Measurements from ENCODE around the gene RXFP4. TPM values are rescaled to one million over a fixed set of nuclear protein-coding genes. Genes with fewer than 3 reads are reported as not detected.

The RXFP4 gene
- polyA plus RNA-seq, 3 donors: 0.08 TPM; not detected in 2

DNA sequence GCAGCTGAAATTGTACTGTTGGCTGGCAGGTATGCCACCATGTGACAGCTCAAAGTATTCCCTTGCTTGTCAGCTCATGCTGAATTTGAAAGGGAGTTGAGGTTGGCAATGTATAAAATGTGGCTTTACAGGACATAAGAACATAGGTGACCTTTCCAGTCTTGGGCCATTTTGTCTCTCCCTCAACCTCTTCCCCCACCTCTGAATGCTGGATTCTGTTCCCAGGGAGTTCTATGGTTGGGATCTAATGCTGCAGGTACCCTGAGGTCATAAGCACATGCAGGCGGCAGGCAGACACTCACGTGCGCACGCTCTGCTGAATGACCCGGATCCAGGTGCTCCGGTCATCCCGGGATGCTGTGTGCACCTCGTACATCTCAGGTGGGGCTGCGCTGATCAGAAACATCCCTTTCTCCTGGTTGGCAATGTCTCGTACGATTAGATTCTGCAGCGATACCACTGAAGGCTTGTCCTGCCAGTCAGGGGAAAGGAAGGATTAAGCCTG is 16.0 kb downstream of the RXFP4 start:
- Histone ChIP-seq H3K9ac (ENCODE audit: insufficient read depth, low read length, poor library complexity, severe bottlenecking) (no peak overlapping the region), H3K9me3 (replicated peaks in 1 of 2; ENCODE audit: control insufficient read depth in 1 of 2, insufficient read depth in 1 of 2, low read length in 2 of 2) (no peaks in the 10 kb centered on the region), H3K79me2 (ENCODE audit: insufficient read depth, low read length) (peaks cover 95% of the 10 kb centered on the region), H4K20me1 (ENCODE audit: insufficient read depth, low read length) (peaks cover 98% of the 10 kb centered on the region), H2AFZ (ENCODE audit: insufficient read depth, low read depth, low read length, poor library complexity, severe bottlenecking) (no peak overlapping the region), H3K4me3 (replicated peaks in 1 of 3; ENCODE audit: low read depth in 2 of 3, low read length in 3 of 3) (no peak overlapping the region), H3K27ac (ENCODE audit: low read depth in 1 of 2, low read length in 2 of 2) (peak overlapping the region in 1 of 2 donors; percentile 41), H3K4me2 (replicated peaks; ENCODE audit: extremely low read depth, low read length, poor library complexity, severe bottlenecking) (no peak overlapping the region), H3K27me3 (ENCODE audit: control insufficient read depth in 2 of 2, insufficient read depth in 2 of 2, low read length in 2 of 2) (no peaks in the 10 kb centered on the region), H3K4me1 (ENCODE audit: control insufficient read depth in 1 of 2, insufficient read depth in 2 of 2, low read length in 2 of 2) (peaks cover 27 to 40% of the 10 kb centered on the region in 2 donors), H3K36me3 (replicated peaks in 1 of 2; ENCODE audit: control insufficient read depth in 1 of 2, insufficient read depth in 2 of 2, low read length in 2 of 2) (peaks cover 94 to 100% of the 10 kb centered on the region in 2 donors)
- no peak for DNase-seq
- intact Hi-C loops (cut with micrococcal nuclease): no loop called here
- TF ChIP-seq, protein P1, sequence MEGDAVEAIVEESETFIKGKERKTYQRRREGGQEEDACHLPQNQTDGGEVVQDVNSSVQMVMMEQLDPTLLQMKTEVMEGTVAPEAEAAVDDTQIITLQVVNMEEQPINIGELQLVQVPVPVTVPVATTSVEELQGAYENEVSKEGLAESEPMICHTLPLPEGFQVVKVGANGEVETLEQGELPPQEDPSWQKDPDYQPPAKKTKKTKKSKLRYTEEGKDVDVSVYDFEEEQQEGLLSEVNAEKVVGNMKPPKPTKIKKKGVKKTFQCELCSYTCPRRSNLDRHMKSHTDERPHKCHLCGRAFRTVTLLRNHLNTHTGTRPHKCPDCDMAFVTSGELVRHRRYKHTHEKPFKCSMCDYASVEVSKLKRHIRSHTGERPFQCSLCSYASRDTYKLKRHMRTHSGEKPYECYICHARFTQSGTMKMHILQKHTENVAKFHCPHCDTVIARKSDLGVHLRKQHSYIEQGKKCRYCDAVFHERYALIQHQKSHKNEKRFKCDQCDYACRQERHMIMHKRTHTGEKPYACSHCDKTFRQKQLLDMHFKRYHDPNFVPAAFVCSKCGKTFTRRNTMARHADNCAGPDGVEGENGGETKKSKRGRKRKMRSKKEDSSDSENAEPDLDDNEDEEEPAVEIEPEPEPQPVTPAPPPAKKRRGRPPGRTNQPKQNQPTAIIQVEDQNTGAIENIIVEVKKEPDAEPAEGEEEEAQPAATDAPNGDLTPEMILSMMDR (IDR thresholded peaks at IDR 0.05): no peak
- Mint-ChIP-seq H3K36me3 (peaks cover 85 to 99% of the 10 kb centered on the region in 2 donors), H3K27ac (peak overlapping the region in 2 of 7 donors; percentile 26 to 84), H3K9me3 (peaks cover 0 to 7% (median 0%) of the 10 kb centered on the region in 7 donors), H3K4me3 (no peak overlapping the region), H3K4me1 (peaks cover 27% of the 10 kb centered on the region), H3K27me3 (ENCODE audit: low read depth in 3 of 3) (peaks cover 0 to 1% (median 0%) of the 10 kb centered on the region in 3 donors)
- WGBS (ENCODE audit: insufficient coverage): 97% methylated on average over 8 of the region's 12 CpGs

DNA sequence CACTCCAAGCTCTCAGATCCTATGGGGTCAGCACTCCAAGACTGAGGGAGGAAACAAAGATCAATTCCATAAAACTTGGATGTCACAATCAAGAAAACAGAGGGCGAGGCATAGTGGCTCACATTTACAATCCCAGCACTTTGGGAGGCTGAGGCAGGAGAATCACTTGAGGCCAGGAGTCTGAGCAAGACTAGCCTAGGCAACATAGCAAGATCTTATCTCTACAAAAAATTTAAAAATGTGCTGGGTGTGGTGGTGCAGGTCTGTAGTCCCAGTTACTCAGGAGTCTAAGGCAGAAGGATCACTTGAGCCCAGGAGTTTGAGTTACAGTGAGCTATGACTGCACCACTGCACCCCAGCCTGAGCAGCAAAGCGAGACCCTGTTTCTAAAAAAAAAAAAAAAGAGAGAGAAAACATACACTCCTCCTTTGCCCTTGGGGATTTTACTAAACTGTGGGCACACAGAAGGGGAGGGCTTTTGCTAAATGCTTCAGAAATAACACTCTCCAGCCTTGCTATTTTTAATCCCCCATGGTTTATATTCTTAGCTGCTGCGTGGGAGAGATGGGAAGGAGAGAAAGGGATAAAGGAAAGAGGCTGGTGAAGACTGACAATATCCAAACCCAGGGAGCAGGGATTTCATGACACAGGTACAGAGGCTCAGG is 18.8 kb downstream of the RXFP4 start:
- H3K9me3 ChIP-seq (replicated peaks in 1 of 2; ENCODE audit: control insufficient read depth in 1 of 2, insufficient read depth in 1 of 2, low read length in 2 of 2): no peaks in the 10 kb centered on the region
- Mint-ChIP-seq H3K36me3 (peaks cover 78 to 96% of the 10 kb centered on the region in 2 donors), H3K27ac (peak overlapping the region; percentile 54 to 98 (median 94)), H3K27me3 (ENCODE audit: low read depth in 3 of 3) (no peaks in the 10 kb centered on the region), H3K4me1 (peaks cover 32% of the 10 kb centered on the region), H3K4me3 (no peak overlapping the region), H3K9me3 (no peaks in the 10 kb centered on the region)
- H3K4me1 ChIP-seq (ENCODE audit: control insufficient read depth in 1 of 2, insufficient read depth in 2 of 2, low read length in 2 of 2): peaks cover 35 to 37% of the 10 kb centered on the region in 2 donors
- peaks cover 97% of the 10 kb centered on the region for H3K79me2 ChIP-seq (ENCODE audit: insufficient read depth, low read length)
- H3K9ac ChIP-seq (ENCODE audit: insufficient read depth, low read length, poor library complexity, severe bottlenecking): no peak overlapping the region
- WGBS (ENCODE audit: insufficient coverage): 100% methylated on average over 1 of the region's 3 CpGs
- no peaks in the 10 kb centered on the region for H3K27me3 ChIP-seq (ENCODE audit: control insufficient read depth in 2 of 2, insufficient read depth in 2 of 2, low read length in 2 of 2)
- peaks cover 96% of the 10 kb centered on the region for H4K20me1 ChIP-seq (ENCODE audit: insufficient read depth, low read length)
- DNase-seq: no peak
- peak overlapping the region in 1 of 2 donors; percentile 93 for H3K27ac ChIP-seq (ENCODE audit: low read depth in 1 of 2, low read length in 2 of 2)
- H3K4me3 ChIP-seq (replicated peaks in 1 of 3; ENCODE audit: low read depth in 2 of 3, low read length in 3 of 3): no peak overlapping the region
- TF ChIP-seq, protein P1 (IDR thresholded peaks at IDR 0.05): no peak
- H3K4me2 ChIP-seq (replicated peaks; ENCODE audit: extremely low read depth, low read length, poor library complexity, severe bottlenecking): no peak overlapping the region
- intact Hi-C loops (cut with micrococcal nuclease): loop anchor here in 1 of 2 donors (2.0 kb wide), 1 partner anchor 13 kb away; no protein-coding TSS in a partner anchor
- no peak overlapping the region for H2AFZ ChIP-seq (ENCODE audit: insufficient read depth, low read depth, low read length, poor library complexity, severe bottlenecking)
- H3K36me3 ChIP-seq (replicated peaks in 1 of 2; ENCODE audit: control insufficient read depth in 1 of 2, insufficient read depth in 2 of 2, low read length in 2 of 2): peaks cover 94 to 99% of the 10 kb centered on the region in 2 donors

Data from CD14-positive monocyte (primary cell).